M059J (cell line): Measurements from ENCODE around the gene PITPNC1. TPM values are rescaled to one million over a fixed set of nuclear protein-coding genes. Genes with fewer than 3 reads are reported as not detected.
A peak's percentile ranks its signal among the peaks of the same experiment; 100 is the strongest.
"Not testable (repeated sequence)": the region's sequence is repeated elsewhere in the genome, so short reads cannot be mapped to it uniquely, and the experiment has no call there.

Experiments used
- DNase-seq: peaks from one replicate; pipeline ENCODE4 v3.0.0-alpha.2; 2012; ENCODE audit warnings: low read depth
- total RNA-seq: library from RNA; depleted of rRNA; stranded (reverse); fragments of >200 nt; shearing (Covaris generic); gene quantifications from 2 replicates; pipeline ENCODE4 v1.2.3, GENCODE V29; 2014

The PITPNC1 gene
- total RNA-seq, 1 experiment from 2014 or later = 4.0 TPM

GRCh38 chr17:67400193-67400592 lies 23.1 kb downstream of the PITPNC1 start:
- DNase-seq = peak; percentile 4

DNA sequence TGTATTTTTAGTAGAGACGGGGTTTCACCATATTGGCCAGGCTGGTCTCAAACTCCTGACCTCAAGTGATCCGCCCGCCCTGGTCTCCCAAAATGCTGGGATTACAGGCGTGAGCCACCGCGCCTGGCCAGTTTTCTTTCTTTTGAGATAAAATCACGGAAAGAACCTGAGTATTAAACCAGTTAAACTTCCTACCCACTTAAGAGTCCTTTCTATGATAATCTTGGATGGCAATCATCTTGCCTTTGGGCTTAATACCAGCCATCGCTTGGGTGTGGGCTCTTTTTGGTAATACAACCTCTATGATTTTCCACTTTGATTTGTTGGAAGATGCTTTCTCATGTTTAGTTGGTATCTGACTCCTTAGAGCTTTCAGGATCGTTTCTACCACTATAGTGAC lies 24.0 kb downstream of the PITPNC1 start:
- no peak for DNase-seq

DNA sequence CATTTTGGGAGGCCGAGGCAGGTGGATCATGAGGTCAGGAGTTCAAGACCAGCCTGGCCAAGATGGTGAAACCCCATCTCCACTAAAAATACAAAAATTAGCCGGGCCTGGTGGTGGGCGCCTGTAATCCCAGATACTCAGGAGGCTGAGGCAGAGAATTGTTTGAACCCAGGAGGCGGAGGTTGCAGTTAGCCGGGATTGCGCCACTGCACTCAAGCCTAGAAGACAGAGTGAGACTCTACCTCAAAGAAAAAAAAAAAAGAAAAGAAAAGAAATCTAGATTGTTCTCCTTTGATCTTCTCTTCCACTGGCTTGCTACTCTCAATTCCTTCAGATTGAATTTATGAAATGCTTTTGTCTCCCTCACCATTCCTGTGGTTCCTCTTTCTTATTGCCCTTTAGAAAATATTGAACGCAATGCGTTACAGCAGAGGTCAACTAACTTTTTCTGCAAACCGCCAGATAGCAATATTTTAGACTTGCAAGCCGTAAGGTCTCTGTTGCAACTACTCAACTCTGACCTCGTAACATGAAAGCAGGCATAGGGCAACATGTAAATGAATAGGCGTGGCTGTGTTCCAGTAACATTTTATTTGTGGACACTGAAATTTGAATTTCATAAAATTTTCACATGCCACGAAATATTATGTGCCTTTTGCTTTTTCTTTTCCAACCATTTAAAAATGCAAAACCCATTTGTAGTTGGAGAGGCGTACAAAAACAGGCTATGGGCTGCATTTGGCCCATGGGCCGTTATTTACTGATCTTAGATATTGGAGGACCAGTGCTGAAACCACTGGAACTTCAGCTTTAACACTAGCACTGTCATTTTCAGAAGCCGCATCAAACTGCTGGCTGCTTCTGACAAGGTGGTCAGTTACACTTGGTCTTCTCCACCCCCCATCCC lies 24.8 kb downstream of the PITPNC1 start:
- no peak for DNase-seq

- DNase-seq = no peak
Measured at GRCh38 chr17:67403065-67403464, 26.0 kb downstream of the PITPNC1 start.

DNA sequence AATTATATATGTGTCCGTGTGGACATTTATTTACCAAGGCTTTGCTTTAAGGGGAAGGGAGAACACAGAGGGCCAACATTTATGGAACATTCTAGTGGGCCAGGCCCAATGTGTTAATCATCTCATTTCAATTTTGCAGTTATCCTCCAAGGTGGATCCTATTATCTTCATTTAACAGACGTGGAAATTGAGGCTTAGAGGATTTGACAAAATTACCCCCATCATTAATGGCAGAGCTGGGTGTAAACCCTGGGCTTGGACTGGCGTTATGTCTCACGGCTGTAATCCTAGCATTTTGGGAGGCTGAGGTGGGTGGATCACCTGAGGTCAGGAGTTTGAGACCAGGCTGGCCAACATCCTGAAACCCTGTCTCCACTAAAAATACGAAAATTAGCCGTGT lies 26.4 kb downstream of the PITPNC1 start:
- DNase-seq = no peak

DNA sequence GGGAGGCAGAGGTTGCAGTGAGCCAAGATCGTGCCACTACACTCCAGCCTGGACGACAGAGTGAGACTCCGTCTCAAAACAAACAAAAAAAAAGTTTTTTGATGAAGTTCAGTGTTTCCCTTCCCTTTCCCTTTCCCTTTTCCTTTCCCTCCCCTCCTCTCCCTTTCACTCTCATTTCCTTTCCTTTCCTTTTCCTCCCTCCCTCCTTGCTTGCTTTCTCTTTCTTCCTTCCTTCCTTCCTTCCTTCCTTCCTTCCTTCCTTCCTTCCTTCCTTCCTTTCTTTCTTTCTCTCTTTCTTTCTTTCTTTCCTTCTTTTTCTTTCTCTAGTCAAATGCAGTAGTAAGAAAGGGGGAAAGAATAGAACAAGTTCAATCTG lies 31.4 kb downstream of the PITPNC1 start:
- not testable (repeated sequence) for DNase-seq

- no peak for DNase-seq
Measured at GRCh38 chr17:67411397-67411796, 34.3 kb downstream of the PITPNC1 start.

GRCh38 chr17:67412032-67412431 lies 35.0 kb downstream of the PITPNC1 start:
- DNase-seq = no peak

- DNase-seq = no peak
Measured at GRCh38 chr17:67412941-67413340, 35.9 kb downstream of the PITPNC1 start.

GRCh38 chr17:67413388-67413787 lies 36.3 kb downstream of the PITPNC1 start:
- no peak for DNase-seq

- DNase-seq = no peak
Measured at GRCh38 chr17:67414130-67414529, 37.0 kb downstream of the PITPNC1 start.

GRCh38 chr17:67414559-67414958 lies 37.5 kb downstream of the PITPNC1 start:
- no peak for DNase-seq

GRCh38 chr17:67415291-67415690 lies 38.2 kb downstream of the PITPNC1 start:
- no peak for DNase-seq

- DNase-seq = no peak
Measured at GRCh38 chr17:67417507-67417906, 40.4 kb downstream of the PITPNC1 start.

- no peak for DNase-seq
Measured at GRCh38 chr17:67420994-67421393, 43.9 kb downstream of the PITPNC1 start.

DNA sequence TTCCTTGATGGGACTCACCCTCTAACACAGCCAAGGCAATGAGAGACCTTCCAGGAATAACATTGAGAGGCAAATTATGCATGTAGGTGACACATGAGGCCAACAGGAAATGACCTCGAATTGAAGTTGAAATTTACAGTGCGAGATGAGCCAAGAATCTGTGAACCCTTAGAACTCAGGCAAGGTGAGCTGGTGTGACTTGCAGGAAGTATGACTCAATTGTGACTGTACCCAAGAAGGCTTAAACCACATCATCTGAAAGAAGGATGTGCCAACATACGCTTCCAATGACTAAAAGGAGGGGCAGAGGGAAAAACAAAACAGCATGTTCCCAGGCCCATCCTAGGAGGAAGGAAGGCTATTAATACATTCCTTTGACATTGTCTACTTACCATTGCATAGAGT lies 44.8 kb downstream of the PITPNC1 start:
- peak; percentile 99 for DNase-seq

GRCh38 chr17:67422296-67422695 lies 45.2 kb downstream of the PITPNC1 start:
- DNase-seq = not testable (repeated sequence)

GRCh38 chr17:67422897-67423296 lies 45.8 kb downstream of the PITPNC1 start:
- no peak for DNase-seq

DNA sequence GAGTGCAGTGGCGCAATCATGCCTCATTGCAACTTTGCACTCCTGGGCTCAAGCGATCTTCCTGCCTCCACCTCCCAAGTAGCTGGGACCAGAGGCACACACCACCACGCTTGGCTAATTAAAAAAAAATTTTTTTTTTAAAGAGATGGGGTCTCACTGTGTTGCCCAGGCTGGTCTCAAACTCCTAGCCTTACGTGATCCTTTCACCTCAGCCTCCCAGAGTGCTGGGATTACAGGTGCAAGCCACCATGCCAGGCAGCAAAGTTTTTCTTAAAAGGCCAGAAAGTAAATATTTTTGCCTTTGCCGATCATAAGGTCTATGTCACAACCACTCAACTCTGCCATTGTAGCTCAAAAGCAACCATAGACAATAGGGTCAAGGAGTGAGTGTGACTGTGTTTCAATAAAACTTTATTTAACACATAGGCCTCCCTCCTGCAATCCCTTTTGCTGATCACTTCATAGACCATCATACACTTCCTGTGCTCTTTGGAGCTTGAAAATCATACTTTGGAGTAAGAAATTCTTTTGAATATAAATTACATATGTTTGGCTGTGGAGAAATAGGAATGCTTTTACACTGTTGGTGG lies 48.6 kb downstream of the PITPNC1 start:
- DNase-seq = no peak

DNA sequence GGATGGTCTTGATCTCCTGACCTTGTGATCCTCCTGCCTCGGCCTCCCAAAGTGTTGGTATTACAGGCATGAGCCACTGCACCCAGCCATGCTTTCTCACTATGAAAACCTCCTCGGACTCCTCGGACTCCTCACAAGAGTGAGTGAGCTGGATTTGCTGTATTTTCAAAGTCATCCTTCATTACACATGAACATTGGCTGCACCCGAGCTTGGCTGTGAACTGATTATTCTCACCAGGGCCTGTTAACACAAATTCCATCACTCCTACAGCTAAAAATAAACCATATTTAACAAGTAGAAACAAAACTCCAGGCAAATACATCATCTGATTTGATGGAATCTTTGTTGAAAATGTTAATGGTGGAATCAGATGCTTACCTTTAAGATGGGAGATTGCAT lies 50.3 kb downstream of the PITPNC1 start:
- DNase-seq = no peak

GRCh38 chr17:67430515-67430914 lies 53.4 kb downstream of the PITPNC1 start:
- DNase-seq = not testable (repeated sequence)

DNA sequence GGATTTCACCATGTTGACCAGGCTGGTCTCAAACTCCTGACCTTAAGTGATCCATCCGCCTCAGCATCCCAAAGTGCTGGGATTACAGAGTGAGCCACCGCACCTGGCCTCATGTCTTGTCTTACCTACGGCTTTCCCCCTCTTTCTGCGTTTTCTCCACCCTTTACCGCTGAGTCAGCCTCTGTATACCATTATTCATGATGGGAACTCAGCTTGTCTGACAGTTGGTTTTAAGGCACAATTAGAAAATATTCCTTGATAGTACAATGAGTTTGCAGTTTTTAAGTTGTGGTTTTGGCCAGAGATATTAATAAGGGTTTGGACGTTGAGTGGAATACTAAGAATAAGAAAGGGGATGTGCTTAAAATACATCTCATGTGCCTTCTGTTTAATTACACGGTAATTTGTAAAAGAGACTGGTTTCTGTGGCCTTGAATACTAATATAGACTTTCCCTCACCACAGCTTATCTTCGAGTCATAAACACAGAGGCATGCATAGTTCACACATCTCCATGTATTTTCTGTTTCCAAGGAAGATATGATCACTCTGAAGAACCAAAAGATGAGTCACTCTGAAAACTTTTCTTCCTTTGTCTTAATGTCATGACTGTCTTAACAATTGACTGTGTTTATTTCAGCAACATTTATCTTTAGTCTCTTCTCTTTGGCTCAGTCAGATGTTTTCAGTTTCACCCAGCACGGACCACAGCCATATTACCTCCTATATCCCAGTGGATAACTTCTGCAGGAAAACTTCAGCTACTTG lies 54.4 kb downstream of the PITPNC1 start:
- peak; percentile 92 for DNase-seq
